ENCODE measurements around the gene FRMD4A. TPM values are rescaled to one million over a fixed set of nuclear protein-coding genes. Genes with fewer than 3 reads are reported as not detected.

Gene FRMD4A
- total RNA-seq, 1 experiment from 2014 or later: 7.1 TPM

DNA sequence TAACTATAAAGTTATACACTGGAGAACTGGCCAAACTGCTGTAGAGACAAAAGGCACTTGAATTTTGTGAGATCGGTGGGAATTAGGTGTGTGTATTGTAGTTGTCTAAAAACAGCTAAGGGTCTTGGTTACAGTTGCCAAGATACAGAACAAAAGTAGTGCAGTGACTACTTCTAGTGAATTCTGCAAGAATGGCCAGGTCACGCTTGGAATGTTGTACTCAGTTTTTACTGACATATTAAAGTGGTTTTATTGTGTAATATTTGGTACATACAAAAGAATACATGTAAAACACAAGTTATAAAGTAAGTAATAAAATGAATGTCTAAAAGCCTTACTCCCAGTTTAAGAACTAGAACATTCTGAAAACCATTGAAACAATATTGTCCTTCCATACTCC is 701.6 kb downstream of the FRMD4A start:
- no peaks in the 10 kb centered on the region for H3K36me3 ChIP-seq (ENCODE audit: low read depth, low read length)
- H3K27me3 ChIP-seq (ENCODE audit: low read length): no peaks in the 10 kb centered on the region
- no peak overlapping the region for H3K27ac ChIP-seq (ENCODE audit: low read length)
- no peak overlapping the region for H3K4me2 ChIP-seq (ENCODE audit: low read length)
- intact Hi-C loops (cut with micrococcal nuclease): no loop called here
- H3K79me2 ChIP-seq (ENCODE audit: low read length): no peaks in the 10 kb centered on the region
- H3K9me3 ChIP-seq (ENCODE audit: low read length): no peaks in the 10 kb centered on the region
- ATAC-seq (no peak), DNase-seq (no peak)
- no peak overlapping the region for H3K4me3 ChIP-seq (ENCODE audit: low read length)
- TF ChIP-seq, protein P1, sequence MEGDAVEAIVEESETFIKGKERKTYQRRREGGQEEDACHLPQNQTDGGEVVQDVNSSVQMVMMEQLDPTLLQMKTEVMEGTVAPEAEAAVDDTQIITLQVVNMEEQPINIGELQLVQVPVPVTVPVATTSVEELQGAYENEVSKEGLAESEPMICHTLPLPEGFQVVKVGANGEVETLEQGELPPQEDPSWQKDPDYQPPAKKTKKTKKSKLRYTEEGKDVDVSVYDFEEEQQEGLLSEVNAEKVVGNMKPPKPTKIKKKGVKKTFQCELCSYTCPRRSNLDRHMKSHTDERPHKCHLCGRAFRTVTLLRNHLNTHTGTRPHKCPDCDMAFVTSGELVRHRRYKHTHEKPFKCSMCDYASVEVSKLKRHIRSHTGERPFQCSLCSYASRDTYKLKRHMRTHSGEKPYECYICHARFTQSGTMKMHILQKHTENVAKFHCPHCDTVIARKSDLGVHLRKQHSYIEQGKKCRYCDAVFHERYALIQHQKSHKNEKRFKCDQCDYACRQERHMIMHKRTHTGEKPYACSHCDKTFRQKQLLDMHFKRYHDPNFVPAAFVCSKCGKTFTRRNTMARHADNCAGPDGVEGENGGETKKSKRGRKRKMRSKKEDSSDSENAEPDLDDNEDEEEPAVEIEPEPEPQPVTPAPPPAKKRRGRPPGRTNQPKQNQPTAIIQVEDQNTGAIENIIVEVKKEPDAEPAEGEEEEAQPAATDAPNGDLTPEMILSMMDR (conservative IDR thresholded peaks at IDR 0.05; ENCODE audit: low read depth, low read length): no peak
- no peak for TF ChIP-seq EZH2 (IDR thresholded peaks at IDR 0.05; ENCODE audit: low read length, unreplicated experiment)
- TF ChIP-seq EZH2phosphoT487 (IDR thresholded peaks at IDR 0.05; ENCODE audit: borderline replicate concordance, low read length): no peak
- H4K20me1 ChIP-seq (ENCODE audit: low read length): no peaks in the 10 kb centered on the region
- CTCF ChIA-PET: interaction anchor here (0.5 kb wide), 1 partner anchor 258 kb away, joined by 4 read pairs; no protein-coding TSS in a partner anchor
- no peaks in the 10 kb centered on the region for H3K4me1 ChIP-seq (ENCODE audit: insufficient read depth, low read length)
- no peak overlapping the region for H2AFZ ChIP-seq (ENCODE audit: low read length)
- no TSS peak for BruUV-seq (replicated peaks)
- no peak overlapping the region for H3K9ac ChIP-seq (ENCODE audit: low read length)
- no peaks in the 10 kb centered on the region for H3K9me2 ChIP-seq (replicated peaks; ENCODE audit: low read length)
- H3F3A ChIP-seq (ENCODE audit: low read length, unreplicated experiment): no peaks in the 10 kb centered on the region
- POLR2A ChIA-PET (ENCODE audit: unreplicated experiment): interaction anchor here (0.6 kb wide), 1 partner anchor 11 kb away, joined by 4 read pairs; no protein-coding TSS in a partner anchor

DNA sequence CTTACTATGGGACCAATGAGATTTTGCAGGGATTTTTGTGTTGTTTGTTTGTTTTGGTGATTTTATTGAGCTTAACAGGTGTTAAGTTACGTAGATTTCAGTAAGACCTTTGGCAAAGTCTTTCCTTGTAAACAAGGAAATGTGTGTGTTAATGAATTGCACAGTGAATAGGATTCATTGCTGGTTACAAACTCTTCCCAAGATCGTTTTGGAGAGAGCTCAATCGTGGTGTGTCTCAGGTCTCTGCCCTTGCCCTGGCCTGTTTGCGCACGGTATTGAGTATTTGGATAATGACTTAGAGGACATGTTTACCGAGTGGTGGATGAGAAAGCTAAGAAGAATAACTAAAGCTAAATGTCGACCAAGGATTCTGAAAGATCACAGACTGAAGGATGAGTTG is 702.1 kb downstream of the FRMD4A start:
- Histone ChIP-seq H3K4me3 (ENCODE audit: low read length) (no peak overlapping the region), H2AFZ (ENCODE audit: low read length) (no peak overlapping the region), H3K4me2 (ENCODE audit: low read length) (no peak overlapping the region), H3K4me1 (ENCODE audit: insufficient read depth, low read length) (no peaks in the 10 kb centered on the region), H3K9me3 (ENCODE audit: low read length) (no peaks in the 10 kb centered on the region), H3K9me2 (replicated peaks; ENCODE audit: low read length) (no peaks in the 10 kb centered on the region), H3K36me3 (ENCODE audit: low read depth, low read length) (no peaks in the 10 kb centered on the region), H4K20me1 (ENCODE audit: low read length) (no peaks in the 10 kb centered on the region), H3K79me2 (ENCODE audit: low read length) (no peaks in the 10 kb centered on the region), H3K27me3 (ENCODE audit: low read length) (no peaks in the 10 kb centered on the region), H3K9ac (ENCODE audit: low read length) (no peak overlapping the region), H3F3A (ENCODE audit: low read length, unreplicated experiment) (no peaks in the 10 kb centered on the region), H3K27ac (ENCODE audit: low read length) (no peak overlapping the region)
- ChIA-PET POLR2A (ENCODE audit: unreplicated experiment) (interaction anchor here (0.6 kb wide), 1 partner anchor 11 kb away, joined by 4 read pairs; no protein-coding TSS in a partner anchor), CTCF (interaction anchor here (0.5 kb wide), 1 partner anchor 258 kb away, joined by 4 read pairs; no protein-coding TSS in a partner anchor)
- no TSS peak for BruUV-seq (replicated peaks)
- no peak for ATAC-seq
- intact Hi-C loops (cut with micrococcal nuclease): no loop called here
- TF ChIP-seq, protein P1 (conservative IDR thresholded peaks at IDR 0.05; ENCODE audit: low read depth, low read length): no peak
- TF ChIP-seq EZH2 (IDR thresholded peaks at IDR 0.05; ENCODE audit: low read length, unreplicated experiment): no peak
- no peak for TF ChIP-seq EZH2phosphoT487 (IDR thresholded peaks at IDR 0.05; ENCODE audit: borderline replicate concordance, low read length)
- no peak for DNase-seq

DNA sequence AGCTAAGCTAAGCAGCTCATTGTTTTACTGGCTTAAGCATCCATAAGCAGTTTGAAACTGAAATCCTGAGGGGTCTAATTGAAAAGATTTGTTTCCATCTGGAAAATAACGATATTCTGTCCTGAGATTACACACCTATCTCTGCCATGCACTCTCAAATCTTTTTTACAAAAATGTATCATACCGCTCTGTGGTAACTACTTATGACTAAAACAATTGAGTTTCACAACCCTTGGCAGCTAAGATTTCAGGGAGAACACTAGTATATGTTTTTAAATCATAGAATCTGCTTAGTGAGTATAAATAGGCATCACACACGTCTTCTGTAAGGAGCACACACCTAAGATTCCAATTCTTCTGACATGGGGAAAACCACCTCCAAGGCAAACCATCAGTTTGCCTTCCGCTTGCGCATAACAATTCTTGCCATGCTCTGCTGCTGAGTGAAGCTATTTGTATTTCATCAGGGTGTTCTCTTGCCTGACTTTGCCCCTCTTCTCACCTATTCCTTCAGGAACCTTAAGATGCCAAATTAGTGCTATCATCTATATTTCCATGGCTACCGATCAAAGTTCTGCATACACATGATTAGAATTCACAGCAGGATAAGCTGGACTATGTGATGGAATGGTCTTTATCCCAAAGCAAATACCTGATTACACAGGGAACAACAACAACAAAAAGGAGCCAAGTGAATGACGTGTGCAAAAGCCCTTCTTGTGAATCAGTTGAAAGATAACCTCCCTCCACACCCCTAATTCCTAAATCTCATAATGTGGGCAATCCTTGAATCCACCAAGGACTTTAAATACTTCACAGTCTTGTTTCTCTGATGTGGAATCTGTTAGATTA is 703.0 kb downstream of the FRMD4A start:
- no peaks in the 10 kb centered on the region for H3K9me2 ChIP-seq (replicated peaks; ENCODE audit: low read length)
- no peaks in the 10 kb centered on the region for H3K4me1 ChIP-seq (ENCODE audit: insufficient read depth, low read length)
- no peaks in the 10 kb centered on the region for H3F3A ChIP-seq (ENCODE audit: low read length, unreplicated experiment)
- intact Hi-C loops (cut with micrococcal nuclease): no loop called here
- no peak for ATAC-seq
- no peak for DNase-seq
- POLR2A ChIA-PET (ENCODE audit: unreplicated experiment): no interaction called here
- BruUV-seq (replicated peaks): no TSS peak
- H3K79me2 ChIP-seq (ENCODE audit: low read length): no peaks in the 10 kb centered on the region
- H3K4me2 ChIP-seq (ENCODE audit: low read length): no peak overlapping the region
- H3K27me3 ChIP-seq (ENCODE audit: low read length): no peaks in the 10 kb centered on the region
- H3K36me3 ChIP-seq (ENCODE audit: low read depth, low read length): no peaks in the 10 kb centered on the region
- CTCF ChIA-PET: no interaction called here
- no peak overlapping the region for H3K4me3 ChIP-seq (ENCODE audit: low read length)
- H3K9me3 ChIP-seq (ENCODE audit: low read length): no peaks in the 10 kb centered on the region
- H2AFZ ChIP-seq (ENCODE audit: low read length): no peak overlapping the region
- H3K9ac ChIP-seq (ENCODE audit: low read length): no peak overlapping the region
- H4K20me1 ChIP-seq (ENCODE audit: low read length): no peaks in the 10 kb centered on the region
- no peak for TF ChIP-seq EZH2phosphoT487 (IDR thresholded peaks at IDR 0.05; ENCODE audit: borderline replicate concordance, low read length)
- TF ChIP-seq, protein P1 (conservative IDR thresholded peaks at IDR 0.05; ENCODE audit: low read depth, low read length): no peak
- TF ChIP-seq EZH2 (IDR thresholded peaks at IDR 0.05; ENCODE audit: low read length, unreplicated experiment): no peak
- no peak overlapping the region for H3K27ac ChIP-seq (ENCODE audit: low read length)
